ENCODE results near the gene RAB22A.

GRCh38 chr20:58344741-58345140 lies 35.2 kb downstream of the RAB22A start:
- TF ChIP-seq CTCF (conservative IDR thresholded peaks at IDR 0.05 in 1 of 2, IDR thresholded peaks at IDR 0.05 in 1 of 2; ENCODE audit: low read depth in 1 of 2, low read length in 2 of 2) (no peak), EZH2 (IDR thresholded peaks at IDR 0.05; ENCODE audit: low read length, missing control alignments) (no peak)
